Transverse colon (tissue), 4 donors: Measurements from ENCODE around the gene ACSM2B.
"Not testable (repeated sequence)": the region's sequence is repeated elsewhere in the genome, so short reads cannot be mapped to it uniquely, and the experiment has no call there.

Experiments
- CTCF ChIP-seq, 5 experiments: fragments of 200-600 bp in 3 of 5; fragments of 450-650 bp in 2 of 5; sonication (generic) in 3 of 5; IDR thresholded peaks; 1 replicate in 2 of 5; 2 replicates in 3 of 5; pipeline ENCODE4 v1.5.1; 2016 to 2017; ENCODE audit warnings: antibody characterized with exemption in 5 of 5, inconsistent platforms in 3 of 5, mild to moderate bottlenecking in 2 of 5, moderate library complexity in 1 of 5
- POLR2A ChIP-seq: fragments of 450-650 bp; IDR thresholded peaks from one replicate; pipeline ENCODE4 v1.6.1; 2016; ENCODE audit warnings: antibody characterized with exemption, mild to moderate bottlenecking, moderate library complexity
- POLR2AphosphoS5 ChIP-seq, 3 donors: sonication (generic); formaldehyde crosslinking; IDR thresholded peaks; one replicate each; pipeline ENCODE4 v1.6.1; 2016; ENCODE audit warnings: antibody characterized with exemption in 3 of 3

- TF ChIP-seq POLR2A; POLR2AphosphoS5 (IDR thresholded peaks at IDR 0.05); CTCF (IDR thresholded peaks at IDR 0.05): not testable (repeated sequence)
Observed at GRCh38 chr16:20578091-20578490, 1.9 kb upstream of the ACSM2B start.
